ENCODE results near the gene EIF2B2. TPM values are rescaled to one million over a fixed set of nuclear protein-coding genes. Genes with fewer than 3 reads are reported as not detected.

Gene EIF2B2
- total and polyA plus RNA-seq, 2 of the 13 experiments (the other 11 are each of a cell fraction or from before 2014, with no cell fraction given) = 54.4 to 78.6 TPM

DNA sequence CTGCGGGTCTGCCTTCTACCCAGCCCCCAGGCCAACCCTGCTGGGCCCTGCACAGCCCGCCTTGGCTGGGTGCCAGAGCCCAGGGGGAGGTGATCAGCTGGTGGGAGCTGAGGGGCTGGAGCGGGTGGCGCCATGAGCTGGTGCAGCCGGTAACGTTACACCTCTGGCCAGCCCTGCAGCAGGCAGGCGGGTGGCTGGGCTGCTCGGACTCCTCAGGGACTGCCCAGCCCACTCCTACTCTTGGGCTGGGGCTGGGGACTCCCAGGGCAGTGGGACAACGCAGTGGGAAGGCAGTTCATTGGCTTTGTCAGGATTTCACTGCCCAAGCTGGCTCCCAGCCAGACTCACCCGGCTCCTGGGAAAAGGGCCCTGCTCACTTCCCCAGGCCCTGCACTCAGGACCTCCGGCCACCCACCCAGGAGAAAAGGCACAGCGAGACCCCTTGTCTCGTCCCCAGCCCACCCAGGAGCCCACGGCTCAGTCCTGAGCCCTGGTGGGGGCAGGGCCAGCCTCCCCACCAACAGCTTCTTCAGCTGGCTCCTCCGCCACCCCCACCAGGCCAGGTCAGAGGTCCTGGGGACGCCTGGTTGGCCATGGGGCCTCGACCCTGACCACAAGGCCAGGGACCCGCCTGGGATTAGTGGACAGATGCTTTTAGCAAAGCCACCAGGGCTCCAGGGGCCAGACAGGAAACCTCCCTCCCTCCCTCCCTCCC is 48.3 kb upstream of the EIF2B2 start (continued):
- TF ChIP-seq, protein P1, sequence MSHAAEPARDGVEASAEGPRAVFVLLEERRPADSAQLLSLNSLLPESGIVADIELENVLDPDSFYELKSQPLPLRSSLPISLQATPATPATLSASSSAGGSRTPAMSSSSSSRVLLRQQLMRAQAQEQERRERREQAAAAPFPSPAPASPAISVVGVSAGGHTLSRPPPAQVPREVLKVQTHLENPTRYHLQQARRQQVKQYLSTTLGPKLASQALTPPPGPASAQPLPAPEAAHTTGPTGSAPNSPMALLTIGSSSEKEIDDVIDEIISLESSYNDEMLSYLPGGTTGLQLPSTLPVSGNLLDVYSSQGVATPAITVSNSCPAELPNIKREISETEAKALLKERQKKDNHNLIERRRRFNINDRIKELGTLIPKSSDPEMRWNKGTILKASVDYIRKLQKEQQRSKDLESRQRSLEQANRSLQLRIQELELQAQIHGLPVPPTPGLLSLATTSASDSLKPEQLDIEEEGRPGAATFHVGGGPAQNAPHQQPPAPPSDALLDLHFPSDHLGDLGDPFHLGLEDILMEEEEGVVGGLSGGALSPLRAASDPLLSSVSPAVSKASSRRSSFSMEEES (CRISPR knock-in tag; IDR thresholded peaks at IDR 0.05) = peak; percentile 18; the same call in 1 of the 2 replicates
- TF ChIP-seq ISL2 (CRISPR knock-in tag; IDR thresholded peaks at IDR 0.05) = peak; percentile 46; the same call in 1 of the 2 replicates
- TF ChIP-seq, protein P2, sequence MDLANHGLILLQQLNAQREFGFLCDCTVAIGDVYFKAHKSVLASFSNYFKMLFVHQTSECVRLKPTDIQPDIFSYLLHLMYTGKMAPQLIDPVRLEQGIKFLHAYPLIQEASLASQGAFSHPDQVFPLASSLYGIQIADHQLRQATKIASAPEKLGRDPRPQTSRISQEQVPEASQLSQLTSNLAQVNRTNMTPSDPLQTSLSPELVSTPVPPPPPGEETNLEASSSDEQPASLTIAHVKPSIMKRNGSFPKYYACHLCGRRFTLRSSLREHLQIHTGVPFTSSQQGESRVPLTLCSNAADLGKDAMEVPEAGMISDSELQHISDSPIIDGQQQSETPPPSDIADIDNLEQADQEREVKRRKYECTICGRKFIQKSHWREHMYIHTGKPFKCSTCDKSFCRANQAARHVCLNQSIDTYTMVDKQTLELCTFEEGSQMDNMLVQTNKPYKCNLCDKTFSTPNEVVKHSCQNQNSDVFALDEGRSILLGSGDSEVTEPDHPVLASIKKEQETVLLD (CRISPR knock-in tag; IDR thresholded peaks at IDR 0.05; ENCODE audit: low read depth) = no peak
- TF ChIP-seq SKIL (CRISPR knock-in tag; IDR thresholded peaks at IDR 0.05; ENCODE audit: borderline replicate concordance) = peak; percentile 60
- TF ChIP-seq TFDP2 (CRISPR knock-in tag; IDR thresholded peaks at IDR 0.05) = peak; percentile 62
- TF ChIP-seq ZNF678 (CRISPR knock-in tag; IDR thresholded peaks at IDR 0.05) = no peak
- TF ChIP-seq PHF5A (CRISPR knock-in tag; IDR thresholded peaks at IDR 0.05; ENCODE audit: low read depth, unreplicated experiment) = no peak
- TF ChIP-seq, protein P3, sequence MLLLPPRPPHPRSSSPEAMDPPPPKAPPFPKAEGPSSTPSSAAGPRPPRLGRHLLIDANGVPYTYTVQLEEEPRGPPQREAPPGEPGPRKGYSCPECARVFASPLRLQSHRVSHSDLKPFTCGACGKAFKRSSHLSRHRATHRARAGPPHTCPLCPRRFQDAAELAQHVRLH (CRISPR knock-in tag; IDR thresholded peaks at IDR 0.05; ENCODE audit: borderline replicate concordance, low read depth) = 0 out of 2 replicates have a peak, but pooled peaks have one; percentile 43
- TF ChIP-seq ZNF317 (CRISPR knock-in tag; IDR thresholded peaks at IDR 0.05) = no peak
- TF ChIP-seq, protein P4, sequence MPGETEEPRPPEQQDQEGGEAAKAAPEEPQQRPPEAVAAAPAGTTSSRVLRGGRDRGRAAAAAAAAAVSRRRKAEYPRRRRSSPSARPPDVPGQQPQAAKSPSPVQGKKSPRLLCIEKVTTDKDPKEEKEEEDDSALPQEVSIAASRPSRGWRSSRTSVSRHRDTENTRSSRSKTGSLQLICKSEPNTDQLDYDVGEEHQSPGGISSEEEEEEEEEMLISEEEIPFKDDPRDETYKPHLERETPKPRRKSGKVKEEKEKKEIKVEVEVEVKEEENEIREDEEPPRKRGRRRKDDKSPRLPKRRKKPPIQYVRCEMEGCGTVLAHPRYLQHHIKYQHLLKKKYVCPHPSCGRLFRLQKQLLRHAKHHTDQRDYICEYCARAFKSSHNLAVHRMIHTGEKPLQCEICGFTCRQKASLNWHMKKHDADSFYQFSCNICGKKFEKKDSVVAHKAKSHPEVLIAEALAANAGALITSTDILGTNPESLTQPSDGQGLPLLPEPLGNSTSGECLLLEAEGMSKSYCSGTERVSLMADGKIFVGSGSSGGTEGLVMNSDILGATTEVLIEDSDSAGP (CRISPR knock-in tag; IDR thresholded peaks at IDR 0.05; ENCODE audit: borderline replicate concordance) = peak; percentile 48; the same call in 1 of the 2 replicates
- TF ChIP-seq, protein P5, sequence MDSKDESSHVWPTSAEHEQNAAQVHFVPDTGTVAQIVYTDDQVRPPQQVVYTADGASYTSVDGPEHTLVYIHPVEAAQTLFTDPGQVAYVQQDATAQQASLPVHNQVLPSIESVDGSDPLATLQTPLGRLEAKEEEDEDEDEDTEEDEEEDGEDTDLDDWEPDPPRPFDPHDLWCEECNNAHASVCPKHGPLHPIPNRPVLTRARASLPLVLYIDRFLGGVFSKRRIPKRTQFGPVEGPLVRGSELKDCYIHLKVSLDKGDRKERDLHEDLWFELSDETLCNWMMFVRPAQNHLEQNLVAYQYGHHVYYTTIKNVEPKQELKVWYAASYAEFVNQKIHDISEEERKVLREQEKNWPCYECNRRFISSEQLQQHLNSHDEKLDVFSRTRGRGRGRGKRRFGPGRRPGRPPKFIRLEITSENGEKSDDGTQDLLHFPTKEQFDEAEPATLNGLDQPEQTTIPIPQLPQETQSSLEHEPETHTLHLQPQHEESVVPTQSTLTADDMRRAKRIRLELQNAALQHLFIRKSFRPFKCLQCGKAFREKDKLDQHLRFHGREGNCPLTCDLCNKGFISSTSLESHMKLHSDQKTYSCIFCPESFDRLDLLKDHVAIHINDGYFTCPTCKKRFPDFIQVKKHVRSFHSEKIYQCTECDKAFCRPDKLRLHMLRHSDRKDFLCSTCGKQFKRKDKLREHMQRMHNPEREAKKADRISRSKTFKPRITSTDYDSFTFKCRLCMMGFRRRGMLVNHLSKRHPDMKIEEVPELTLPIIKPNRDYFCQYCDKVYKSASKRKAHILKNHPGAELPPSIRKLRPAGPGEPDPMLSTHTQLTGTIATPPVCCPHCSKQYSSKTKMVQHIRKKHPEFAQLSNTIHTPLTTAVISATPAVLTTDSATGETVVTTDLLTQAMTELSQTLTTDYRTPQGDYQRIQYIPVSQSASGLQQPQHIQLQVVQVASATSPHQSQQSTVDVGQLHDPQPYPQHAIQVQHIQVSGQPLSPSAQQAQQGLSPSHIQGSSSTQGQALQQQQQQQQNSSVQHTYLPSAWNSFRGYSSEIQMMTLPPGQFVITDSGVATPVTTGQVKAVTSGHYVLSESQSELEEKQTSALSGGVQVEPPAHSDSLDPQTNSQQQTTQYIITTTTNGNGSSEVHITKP (CRISPR knock-in tag; IDR thresholded peaks at IDR 0.05; ENCODE audit: low read depth) = peak; percentile 49; the same call in 1 of the 2 replicates
- TF ChIP-seq TEF (CRISPR knock-in tag; IDR thresholded peaks at IDR 0.05) = no peak
- no peak; the same call in 1 of the 2 replicates for TF ChIP-seq HNF4G (IDR thresholded peaks at IDR 0.05; ENCODE audit: borderline replicate concordance, low read depth, low read length)
- no peak for TF ChIP-seq HNF4G (CRISPR knock-in tag; IDR thresholded peaks at IDR 0.05; ENCODE audit: borderline replicate concordance, low read depth)

Data from HepG2 (cell line).